GM19397 (cell line): ENCODE data around the gene ZNF804B.

Source experiments
- ATAC-seq: cut with Tn5 transposase; IDR thresholded peaks from one replicate; pipeline ENCODE4 v1.9.1; 2021; ENCODE audit warnings: mild to moderate bottlenecking, moderate library complexity; ENCODE audit not compliant: unreplicated experiment

Gene ZNF804B

DNA sequence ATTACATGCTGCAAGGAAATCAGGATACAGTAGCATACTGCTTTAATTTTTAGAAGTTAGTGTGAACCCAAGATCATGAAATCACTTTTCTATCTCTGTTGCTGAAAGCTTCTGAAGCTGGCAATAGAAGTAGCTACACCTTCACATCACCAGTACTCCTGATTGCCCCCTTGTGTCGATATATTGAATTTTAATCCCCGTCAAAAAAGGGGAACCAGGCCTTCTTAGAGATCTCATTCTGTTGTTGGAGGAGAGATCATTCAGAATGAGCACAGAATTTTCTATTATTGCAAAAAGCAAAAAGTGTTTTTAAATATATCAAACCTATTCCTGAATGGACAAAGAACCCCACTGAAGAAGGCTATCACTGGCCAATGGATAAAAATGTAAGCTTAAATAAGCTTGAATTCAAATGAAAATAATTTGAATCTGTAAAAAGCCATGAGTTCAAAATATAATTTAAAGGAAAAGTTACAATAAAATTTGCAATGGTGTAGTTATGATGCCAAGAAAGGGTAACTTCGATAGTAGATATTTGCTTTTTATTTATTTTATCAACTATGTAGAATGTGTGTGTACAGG lies 75.7 kb downstream of the ZNF804B start:
- peak; percentile 88 for ATAC-seq

GRCh38 chr7:88842201-88842600 lies 82.7 kb downstream of the ZNF804B start:
- ATAC-seq, result no peak

GRCh38 chr7:88845091-88845490 lies 85.6 kb downstream of the ZNF804B start:
- no peak for ATAC-seq

GRCh38 chr7:88851220-88851619 lies 91.7 kb downstream of the ZNF804B start:
- ATAC-seq, result no peak

DNA sequence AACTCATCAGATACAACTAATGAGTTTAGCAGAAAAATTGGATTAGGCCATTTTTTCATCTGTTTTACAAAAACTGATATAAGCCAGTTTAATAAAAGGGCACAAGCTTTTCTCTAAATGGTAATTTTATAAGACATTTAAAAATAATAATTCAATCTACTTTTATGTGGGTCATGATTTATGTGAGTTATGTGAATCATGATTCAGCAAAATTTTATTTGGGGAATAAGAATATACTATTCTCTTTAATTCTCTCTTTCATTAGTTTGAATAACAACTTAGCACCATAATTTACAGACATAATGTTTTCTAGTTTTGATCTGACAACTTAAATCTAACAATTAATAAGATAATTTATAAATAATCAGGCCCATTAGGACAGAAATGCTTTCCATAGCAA lies 99.8 kb downstream of the ZNF804B start:
- no peak for ATAC-seq

GRCh38 chr7:88866265-88866863 lies 106.9 kb downstream of the ZNF804B start:
- no peak for ATAC-seq

DNA sequence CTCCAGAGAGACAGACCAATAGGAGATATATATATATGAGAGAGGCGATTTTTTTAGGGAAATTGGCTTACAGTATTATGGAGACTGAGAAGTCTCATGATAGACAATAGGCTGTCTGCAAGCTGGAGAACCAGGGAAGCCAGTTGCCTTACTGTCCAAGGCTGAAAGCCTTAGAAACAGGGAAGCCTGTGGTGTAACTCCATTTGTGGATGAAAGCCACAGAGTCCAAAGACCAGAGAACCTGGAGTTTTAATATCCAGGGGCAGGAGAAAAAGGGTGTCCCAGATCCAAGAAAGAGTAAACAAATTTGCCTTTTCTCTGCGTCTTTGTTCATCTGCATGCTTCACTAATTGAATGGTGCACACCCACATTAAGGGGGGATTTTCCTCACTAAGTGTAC lies 107.7 kb downstream of the ZNF804B start:
- no peak for ATAC-seq

- ATAC-seq, result no peak
Measured at GRCh38 chr7:88868456-88868855, 109.0 kb downstream of the ZNF804B start.

GRCh38 chr7:88881136-88881535 lies 121.6 kb downstream of the ZNF804B start:
- no peak for ATAC-seq

DNA sequence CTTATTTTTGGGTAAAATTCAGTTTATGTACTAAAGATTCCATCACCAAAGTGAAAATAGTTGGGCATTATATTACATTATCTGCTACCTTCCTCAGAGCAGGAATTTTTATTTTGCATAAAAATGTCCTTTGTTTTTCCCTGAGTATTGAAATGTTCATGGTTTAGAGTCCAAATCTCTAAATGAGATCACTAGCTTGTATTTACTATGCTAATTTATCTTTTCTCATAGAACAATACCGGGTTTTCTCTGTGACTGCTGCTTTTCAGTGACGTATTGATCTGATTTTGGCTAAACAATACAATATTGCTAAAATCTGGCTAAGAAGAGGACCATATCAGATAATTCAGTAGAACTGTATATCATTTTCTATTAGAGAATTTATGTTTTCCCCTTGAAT lies 125.6 kb downstream of the ZNF804B start:
- ATAC-seq, result no peak

DNA sequence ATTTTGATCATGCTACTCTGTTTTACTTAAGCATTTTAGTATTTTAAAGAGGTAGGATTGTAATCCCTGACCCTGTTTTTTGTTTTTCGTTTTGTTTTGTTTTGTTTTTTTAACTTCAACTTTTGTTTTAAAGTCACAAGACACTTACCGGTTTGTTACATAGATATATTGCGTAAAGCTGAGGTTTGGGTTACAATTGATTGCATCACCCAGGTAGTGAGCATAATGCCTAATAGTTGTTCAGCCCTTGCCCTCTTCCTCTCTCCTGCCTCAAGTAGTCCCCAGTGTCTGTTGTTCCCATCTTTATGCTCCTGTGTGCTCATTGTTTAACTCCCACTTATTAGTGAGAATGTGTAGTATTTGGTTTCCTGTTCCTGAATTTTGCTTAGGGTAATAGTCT lies 129.2 kb downstream of the ZNF804B start:
- ATAC-seq, result no peak

DNA sequence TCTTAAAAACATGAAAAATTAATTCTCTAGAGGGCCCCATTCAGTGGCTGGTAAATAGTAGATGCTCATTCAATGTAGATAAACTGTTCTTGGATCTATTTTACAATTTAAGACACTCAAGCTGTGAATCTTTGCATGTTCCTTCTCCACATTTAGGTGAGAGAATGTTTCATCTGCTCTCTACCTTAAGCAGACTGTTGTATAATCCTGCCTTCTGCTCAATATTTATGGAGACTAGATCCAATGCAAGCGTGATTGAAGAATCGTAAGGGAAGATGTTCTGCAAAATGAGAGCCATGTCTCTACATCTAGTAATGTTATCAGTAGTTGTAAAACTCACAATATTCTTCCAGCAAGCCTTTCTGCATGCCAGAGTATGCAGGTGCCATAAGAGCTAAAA lies 151.0 kb downstream of the ZNF804B start:
- no peak for ATAC-seq

DNA sequence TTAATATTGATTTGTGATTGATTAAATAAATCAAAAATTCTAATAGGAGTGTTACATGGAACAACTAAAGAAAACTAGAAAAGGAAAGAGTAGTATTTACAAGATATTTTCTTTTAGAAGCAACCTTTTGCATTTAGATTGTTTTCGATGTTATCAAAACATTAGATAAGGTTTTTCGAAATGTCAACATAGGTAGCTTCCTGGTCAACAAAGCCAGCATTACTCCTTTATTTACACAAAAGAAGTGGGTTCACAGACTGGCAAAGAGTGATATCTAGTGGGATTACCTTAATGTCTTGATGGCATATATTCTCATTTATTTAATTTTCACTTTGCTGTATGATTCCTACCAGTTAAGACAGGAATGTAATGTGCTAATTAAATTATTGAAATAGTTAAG lies 153.4 kb downstream of the ZNF804B start:
- no peak for ATAC-seq

DNA sequence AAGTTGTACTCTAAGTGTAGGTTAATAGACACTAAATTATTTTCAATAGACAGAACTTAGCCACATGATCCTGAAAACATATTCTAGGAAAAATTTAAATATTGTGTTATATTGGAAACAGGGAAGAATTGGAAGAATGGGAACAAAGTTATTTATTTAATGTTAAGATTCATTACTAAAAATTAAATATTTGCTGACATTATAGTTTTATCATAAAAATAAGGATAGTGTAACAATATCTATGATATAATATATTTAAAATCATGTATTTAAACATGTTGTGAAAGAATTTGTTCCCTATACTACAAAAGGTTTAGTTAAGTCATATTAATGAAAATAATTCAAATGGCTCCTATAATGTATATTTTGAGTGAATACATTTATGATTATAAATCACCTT lies 156.1 kb downstream of the ZNF804B start:
- no peak for ATAC-seq

- ATAC-seq, result no peak
Measured at GRCh38 chr7:88919478-88920131, 160.1 kb downstream of the ZNF804B start.

DNA sequence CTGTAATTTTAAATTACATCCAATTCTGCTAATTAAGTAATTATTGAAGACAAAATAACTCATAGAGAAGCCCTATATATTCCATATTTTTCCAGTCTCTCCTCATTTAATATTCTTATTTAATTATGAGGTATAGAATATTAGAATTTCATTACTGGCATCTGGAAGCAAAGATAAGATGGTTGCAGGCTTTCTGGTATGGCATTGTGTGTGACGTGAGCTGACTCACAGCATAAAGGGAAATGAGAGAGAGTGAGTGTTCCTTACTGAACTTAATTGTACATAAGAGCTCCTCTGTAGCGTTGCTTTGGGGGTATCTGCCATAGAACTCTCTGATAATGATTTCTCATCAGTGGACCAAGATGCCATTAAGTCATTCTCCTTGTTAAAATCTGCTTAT lies 163.4 kb downstream of the ZNF804B start:
- no peak for ATAC-seq

DNA sequence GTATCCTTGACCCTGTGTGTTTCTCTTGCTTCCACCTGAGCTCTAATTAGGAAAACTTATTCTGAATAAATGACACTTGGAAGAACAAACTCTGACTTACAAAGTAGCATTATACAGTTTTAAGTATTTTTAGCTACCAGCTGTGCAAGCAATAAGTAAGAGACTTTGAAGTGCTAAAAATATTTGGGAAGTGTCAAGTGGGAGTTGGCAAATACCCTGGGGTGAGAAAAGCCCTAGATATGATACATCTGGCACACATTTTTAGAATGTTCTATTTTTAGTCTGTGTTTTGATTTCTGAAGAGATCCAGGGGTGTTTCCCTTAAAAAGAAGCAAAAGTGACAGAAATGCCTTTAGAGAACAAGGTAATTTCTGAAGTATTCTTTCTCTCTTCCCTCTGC lies 168.8 kb downstream of the ZNF804B start:
- no peak for ATAC-seq

DNA sequence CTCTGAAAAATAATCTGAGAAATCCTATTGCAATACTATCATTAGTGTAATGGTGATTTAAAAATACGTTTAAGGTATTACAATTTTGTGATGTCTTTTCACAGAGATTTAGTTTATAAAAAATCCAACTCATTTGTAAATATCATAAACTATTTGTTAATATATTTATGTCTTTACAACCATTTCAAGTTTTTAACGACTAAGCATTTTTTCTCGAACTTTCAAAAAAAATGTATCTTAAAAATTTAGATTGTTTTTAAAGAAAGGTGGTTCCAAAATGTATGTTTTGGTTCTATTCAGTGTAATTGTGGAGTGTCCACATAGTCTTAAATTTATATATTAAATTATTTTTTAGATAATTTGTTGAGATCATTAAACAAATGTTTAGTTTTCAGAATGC lies 170.2 kb downstream of the ZNF804B start:
- no peak for ATAC-seq

- ATAC-seq, result no peak
Measured at GRCh38 chr7:88933285-88933684, 173.8 kb downstream of the ZNF804B start.

- ATAC-seq, result no peak
Measured at GRCh38 chr7:88942815-88943501, 183.5 kb downstream of the ZNF804B start.

- no peak for ATAC-seq
Measured at GRCh38 chr7:88951826-88952225, 192.3 kb downstream of the ZNF804B start.

DNA sequence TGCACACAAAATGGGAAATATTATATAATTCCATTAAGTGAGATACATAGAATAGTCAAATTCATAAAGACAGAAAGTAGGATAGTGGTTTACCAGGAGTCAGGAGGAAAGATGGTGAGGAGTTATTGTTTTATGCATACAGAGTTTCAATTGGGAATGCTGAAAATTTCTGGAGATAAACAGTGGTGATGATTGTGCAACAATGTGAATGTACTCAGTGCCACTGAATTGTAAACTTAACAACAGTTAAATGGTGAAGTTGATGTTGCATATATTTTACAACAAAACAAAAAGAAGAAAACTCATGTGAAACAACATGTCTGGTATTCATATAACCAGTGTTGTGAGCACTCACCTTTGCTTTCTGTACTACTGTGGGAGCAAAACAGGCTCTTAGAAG lies 204.9 kb downstream of the ZNF804B start:
- no peak for ATAC-seq
